Stimulated activated CD4-positive, alpha-beta T cell treated with anti-CD3 and anti-CD28 coated beads, Interleukin-4, amount 100 ng/mL, for 48 hours (primary cell): Measurements from ENCODE around the gene LARGE2.

Experiments
- DNase-seq, 2 donors: peaks; one replicate each; pipeline ENCODE4 v3.0.0-alpha.2; 2020; ENCODE audit warnings: low read depth in 2 of 2

Gene LARGE2

DNA sequence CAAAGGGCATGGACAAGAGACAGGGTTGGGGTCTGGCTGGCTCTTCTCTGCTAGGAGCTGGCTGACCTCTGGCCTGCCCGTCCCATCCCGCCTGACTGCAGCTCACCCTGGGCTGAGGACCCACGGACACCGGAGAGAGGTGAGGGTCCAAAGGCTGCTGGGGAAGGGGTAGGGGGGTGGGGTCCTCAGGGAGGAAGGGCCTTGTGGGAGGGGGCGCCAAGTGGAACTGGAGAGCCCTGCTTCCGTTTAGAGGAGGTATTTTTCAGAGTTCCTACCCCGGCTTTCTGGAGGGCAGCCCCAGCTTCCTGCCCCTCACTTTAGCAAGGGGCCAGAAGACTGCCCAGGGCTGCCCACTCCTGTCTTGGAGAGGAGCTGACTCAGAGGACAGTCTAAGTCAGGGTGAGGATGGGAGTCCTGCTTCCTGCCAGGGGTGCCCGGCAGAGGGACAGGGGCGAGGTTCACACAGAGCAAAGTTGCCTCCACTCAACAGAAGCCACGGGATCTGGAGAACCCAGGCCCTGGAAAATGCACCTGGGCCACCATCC lies 7.1 kb downstream of the LARGE2 start:
- DNase-seq, result no peak

DNA sequence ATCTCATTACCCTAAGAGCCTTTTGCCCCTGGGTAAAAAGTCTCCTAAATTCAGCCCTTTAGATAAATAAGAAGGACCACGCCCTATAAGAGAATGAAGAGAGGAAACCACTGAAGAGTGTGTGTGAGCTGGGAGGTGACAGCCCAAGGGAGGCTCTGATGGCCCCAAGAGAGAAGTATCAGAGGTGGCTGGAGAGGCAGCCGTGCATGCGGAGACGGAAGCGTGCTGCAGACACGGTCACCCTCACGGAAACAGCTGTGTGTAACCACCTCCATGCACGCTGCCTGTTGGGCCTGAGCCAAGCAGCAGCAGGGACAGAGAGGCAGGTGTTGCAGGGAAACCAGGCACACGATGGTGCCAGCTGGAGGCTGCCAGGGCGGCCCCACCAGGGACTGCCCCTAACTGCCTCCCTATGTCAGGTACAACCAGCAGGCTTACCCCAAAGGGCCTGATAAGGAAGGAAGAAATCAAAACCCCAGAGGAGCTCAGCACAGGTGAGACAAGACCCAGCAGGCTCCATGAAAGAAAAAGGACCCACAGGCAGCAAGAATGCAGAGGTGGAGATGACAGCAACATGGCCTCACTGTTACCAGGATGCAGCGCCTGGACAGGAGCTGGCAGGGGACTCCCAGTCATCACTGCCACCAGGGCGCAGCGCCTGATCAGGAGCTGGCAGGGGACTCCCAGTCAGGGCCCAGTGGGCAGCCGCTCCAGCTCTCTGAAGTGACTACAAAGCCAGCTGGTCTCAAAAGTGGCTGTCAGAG lies 7.8 kb downstream of the LARGE2 start:
- DNase-seq, result no peak

DNA sequence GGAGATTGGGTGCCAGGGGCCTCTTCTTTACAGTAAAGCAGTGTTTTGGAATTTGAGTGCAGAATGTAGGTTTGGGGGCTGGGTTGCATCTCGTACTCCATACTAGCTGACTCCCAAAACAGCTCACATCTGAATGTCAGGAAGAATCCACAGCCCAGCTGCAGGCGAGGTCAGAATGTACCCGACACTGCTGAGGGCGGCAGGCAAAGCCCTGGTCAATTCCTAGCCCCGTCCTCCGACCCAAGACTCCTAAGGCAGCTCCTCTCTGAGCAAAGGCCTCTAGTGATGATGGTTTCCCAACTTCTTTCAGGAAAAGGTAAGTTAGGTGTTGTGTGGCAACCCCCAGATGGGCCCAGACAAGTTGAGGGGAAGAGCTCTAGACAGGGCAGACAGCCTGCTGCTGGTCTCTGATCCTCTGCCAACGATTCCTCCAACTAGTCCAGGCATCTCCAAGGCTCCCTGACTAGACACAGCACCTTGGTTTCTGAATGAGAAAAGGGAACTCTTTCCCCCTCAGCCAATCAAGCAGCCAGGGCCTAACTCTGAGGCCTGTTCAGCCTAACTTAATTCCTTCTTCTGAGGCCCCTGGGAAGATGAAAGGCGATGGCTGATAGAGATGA lies 8.6 kb downstream of the LARGE2 start:
- DNase-seq, result no peak

DNA sequence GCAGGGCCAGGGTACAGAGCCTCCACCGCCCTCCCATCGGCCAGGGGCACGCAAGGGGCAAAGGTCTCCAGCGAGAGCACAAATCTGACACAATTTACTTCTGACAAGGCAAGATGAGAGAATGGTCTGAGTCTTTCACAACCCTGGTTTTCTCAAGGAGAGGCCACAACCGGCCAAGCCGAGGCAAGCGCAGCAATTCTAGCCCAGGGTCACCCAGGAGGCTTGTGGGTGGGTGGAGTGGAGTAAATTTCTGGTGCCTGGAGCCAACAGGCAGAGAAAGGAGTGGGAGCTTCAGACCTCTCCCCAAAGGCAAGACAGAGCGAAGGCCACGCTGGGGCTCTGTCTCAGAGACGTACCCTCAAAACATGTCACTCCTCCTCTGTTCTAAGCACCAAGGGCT lies 9.3 kb downstream of the LARGE2 start:
- no peak for DNase-seq

DNA sequence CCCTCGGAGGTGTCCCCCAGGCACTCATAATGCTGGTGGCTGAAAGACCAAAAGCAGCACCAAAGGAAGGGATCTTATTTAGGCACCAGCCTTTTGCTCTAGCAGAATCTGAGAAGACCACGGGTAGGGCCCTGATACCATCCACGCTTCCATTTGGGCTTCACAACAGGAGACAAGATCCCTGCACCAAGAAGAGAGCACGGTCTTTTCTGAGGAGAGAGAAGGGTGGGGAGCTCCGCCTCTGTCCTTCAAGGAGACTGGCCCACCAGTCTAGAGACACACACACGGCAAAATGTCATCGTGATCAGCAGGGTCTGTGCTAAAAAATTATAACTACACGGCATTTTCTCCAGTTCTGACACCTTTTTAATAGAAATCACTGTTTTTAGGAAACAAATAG lies 9.8 kb downstream of the LARGE2 start:
- DNase-seq, result no peak

DNA sequence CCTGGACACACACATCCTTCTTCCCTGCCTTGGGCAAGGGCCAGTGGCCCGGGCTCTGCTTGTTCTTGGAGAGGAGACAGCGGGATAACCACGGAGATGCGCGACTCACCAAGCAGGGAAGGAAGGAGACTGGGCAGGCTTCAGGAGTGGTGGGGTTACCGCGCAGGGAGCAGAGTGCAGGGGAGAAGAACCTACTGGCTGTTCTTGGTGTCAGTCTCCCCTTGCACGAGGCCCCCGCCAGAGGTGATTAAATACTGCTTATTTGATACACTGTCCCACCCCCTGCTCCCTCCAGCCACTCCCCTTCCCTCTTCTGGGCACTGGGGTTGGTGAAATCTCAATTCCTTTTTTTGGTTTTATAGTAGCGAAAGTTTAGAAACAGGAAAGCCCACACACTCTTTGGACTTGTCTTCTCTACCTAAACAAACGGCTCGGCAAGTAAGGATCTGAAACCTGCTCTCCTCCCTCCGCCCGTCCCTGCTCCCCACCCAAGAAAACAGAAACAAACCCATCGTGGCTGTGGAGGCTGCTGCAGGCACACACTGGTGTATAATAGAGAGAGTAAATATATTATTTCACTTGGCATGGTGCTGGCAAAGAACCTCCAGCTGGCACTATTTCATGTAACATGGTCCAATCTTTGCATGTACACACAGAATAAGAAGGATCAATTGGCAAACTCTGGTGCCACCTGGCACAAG lies 10.8 kb downstream of the LARGE2 start:
- DNase-seq, result no peak

DNA sequence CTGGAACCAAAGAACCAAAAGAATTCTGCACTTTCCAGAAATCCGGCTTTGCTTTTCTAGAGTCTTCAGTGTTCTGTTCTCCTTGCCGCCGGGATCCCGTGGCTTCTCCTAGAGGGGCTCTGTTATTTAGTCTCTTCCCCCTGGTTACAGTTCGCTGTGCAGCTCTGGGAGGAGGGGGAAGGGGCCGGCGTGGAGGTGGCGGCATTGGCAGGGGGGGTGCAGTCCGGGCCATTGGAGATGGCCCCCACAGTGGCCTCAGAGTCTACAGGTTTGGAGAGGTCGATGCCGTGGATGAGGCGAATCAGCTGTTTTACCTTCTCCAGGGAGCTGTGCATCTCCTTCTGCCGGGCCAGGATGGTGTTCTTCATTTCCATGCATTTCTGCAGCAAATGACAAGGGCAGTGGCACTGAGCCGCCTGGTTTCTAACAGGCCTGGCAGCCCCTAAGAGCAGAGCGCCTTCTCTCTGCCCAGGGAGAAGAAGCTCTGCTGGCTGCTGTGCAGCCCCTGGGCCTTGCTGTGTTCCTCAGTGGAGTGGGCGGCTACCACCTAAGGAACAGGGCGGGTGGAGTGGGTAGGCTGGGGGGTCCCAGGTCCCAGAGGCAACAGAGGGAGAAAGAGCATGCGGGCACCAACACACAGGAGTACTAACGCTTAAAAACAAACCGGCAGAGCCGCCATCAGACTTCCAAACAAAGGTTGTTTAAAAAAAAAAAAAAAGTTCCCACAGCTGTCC lies 11.6 kb downstream of the LARGE2 start:
- DNase-seq, result no peak

DNA sequence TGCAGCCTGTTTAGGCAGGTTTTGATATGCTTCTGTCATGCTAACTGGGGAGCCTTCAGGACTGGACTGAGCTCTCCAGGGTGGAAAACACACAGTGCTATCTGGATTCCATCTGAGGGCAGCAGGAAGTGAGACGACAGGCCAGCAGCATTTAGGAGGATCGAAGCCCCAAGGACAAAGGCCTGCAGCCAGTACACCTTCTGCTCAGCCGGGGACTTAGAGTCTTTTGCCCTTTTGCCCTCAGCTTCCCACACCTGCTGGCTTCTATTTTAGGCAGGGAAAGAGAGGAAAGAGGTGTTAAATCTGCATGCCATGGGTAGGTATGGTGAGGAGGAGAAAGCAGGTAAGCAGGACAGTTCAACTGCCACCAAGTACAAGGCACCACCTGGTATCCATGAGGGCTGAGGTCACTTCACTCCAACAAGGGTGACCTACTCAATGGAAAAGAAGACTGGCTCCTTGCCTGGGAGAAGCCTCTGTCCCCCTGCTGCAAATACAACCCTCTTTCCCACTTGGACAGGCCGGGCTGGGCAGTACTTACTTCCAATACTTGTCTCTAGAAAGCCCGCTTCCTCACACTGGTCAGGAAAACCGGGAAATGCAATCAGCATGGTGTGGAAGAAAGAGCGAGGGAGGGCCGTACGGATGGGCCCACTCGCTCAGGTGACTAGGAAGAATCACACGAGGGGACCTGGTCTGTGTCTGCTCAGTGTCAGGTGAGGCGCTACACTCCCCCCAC lies 12.3 kb downstream of the LARGE2 start:
- DNase-seq, result no peak

DNA sequence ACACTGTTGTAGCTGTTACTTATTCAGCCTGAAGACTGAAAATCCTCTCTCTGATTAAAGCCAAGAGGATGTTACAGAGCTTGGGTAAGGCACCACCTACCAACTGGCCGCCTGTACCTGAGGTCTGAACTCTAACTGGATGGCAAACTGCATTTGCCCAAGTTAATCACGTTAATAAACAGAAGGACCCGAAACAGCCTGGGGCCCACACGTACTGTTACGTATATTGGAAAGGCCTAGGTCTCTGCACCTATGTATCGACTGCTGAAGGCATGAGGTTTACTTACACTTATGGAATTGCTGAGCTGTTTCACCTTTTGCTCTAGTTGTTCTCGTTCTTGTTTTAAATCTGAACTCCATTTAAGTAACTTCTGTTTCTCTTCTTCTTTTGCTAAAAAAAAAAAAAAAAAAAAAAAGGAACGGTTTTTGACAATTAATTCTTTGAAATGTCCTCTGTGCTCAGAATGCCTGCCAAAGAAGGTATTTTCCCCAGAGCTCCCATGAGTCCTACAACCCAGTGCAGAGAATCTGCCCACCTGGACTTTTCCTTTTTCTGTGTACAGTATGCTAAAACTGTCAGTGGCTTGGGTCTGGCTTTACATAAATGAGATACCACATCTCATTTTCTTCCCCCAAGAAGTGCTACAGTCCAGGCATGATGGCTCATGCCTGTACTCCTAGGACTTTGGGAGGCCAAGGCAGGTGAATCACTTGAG lies 13.1 kb downstream of the LARGE2 start:
- DNase-seq, result no peak

DNA sequence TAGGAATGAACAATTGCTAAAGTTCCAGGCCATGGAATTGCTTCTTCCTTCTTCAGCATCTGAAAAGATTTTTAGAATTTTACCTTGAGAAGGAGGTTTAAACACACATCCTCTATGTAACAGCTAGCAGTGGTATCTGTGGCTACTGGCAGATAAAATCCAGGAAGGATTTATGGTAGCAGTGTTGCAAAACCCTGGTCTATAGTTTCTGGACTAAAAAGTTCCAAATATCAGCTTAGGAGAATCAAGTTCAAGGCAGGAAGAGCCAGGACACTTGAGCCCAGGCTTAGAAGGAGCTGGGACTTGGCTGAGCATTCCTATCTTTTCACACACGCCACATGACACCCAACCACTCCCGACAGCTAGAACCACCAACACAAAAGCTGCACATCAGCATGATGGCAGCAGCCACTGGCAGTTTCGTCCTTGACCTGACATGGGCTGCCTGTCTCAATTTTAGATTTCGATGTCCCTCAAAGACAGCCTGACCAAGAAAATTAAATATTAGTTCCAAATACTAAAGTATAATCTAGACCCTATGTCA lies 14.1 kb downstream of the LARGE2 start:
- no peak for DNase-seq

DNA sequence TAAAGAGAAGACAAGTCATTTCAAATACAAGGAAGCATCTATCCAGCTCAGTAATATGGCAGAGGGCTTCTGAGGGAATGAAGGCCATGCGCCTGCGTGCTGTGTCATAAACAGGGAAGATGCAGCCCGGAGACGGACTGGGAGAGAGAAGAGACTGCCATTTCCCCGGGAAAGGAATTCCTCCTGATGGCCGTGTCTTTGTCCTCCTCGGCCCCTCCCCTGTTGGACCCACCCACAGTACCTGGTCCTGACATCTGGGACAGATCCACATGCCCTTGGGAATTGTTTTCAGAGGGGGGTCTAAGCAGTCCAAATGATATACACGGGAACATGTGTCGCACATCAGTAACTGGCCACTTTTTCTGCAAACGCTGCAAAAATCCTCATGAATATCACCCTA lies 15.5 kb downstream of the LARGE2 start:
- no peak for DNase-seq

DNA sequence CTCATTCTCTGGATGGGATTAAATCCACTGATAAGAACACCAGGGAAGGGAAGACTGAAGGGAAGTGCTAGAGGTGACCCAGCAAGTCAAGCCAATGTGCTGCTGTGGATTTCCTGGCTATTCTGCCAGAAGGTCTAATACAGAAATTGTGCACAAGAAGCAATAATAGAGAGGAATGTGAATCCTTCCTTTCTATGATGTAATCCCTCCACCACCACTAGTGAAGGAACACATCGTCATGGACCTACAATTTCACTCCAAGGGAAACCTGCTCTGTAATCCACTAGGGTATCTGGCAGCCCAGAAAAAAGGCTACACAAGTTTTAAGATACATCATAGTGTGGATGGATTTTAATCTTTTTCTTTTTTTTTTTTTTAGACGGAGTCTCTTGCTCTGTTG lies 17.4 kb downstream of the LARGE2 start:
- no peak for DNase-seq

DNA sequence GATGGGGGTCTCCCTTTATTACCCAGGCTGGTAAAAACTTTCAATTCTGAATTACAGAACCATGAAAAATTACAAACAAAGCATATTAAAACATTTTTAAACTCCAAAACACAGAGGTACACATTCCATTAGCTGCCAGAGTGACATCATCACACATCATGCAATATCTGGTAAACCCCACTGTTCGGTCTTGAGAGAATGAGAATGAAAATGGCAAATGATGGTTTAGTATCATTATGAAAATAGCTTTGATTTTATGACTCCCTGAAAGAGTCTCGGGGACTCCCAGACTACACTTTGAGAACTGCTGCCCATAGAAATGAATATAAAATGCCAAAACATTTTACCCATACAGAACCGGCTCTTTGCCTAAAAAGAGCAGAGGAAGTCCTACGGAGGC lies 18.8 kb downstream of the LARGE2 start:
- DNase-seq, result no peak

DNA sequence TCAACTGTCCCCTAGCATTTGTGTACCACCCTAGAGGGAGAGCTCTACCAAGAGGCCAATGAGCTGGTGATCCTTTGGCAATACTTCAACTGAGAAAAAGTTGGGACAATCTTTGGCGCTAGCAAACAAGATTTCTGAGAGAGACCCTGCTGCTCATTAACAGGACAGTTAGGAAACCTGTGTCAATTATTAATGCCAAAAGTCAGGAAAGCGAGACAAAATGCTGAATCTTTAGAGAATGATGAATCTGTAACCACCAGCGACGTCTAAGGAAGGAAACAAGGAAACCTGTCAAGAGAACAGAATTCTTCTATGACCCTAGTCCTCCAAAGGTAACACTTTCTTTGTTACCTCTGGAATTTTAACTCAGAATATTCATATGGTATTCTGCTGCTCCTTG lies 19.9 kb downstream of the LARGE2 start:
- DNase-seq, result no peak

DNA sequence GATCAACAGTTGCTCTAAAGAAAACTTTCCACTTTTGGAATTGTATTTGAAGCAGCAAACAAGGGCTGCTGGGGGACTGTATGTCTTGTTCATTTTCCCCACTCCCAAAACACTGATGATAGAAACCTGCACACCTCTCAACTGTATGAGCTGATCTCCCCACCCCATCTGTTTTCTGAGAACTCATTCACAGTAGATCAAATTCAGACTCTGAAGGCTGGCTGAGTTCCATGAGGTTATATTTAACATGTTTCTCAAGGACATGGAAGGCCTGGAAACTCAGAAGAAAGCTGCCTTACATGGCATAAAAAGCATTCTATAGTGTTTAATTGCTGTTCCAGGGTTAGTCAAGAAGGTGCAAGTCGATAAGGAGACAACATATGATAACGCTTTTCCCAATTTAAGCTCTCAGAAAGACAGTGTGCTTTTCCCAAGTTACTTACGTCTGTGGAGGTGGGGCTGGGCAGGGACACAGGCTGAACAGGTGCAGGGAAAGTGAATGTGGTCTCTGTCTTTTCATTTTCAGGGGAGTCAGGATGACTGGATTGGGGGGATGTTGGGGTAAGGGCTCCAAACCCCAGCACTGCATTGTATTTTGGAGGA lies 23.0 kb downstream of the LARGE2 start:
- no peak for DNase-seq

DNA sequence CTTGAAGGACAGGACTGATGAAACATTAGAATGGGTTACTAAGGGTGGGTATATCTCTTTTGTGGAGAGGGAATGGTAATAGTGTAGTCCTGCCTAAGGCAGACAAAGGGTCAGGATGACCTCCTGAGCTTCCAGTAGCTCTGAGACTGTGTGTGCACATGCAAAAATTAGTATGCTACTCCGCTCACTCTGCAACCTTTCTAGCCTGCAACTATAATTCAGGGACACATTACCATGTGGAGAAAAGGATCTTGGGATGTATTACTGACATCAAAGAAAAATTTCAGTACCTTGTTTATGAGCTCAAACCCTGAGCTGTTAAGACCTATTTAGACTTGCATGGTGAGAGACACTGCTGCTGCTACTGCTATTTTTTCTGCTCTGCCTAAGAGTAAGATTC lies 25.4 kb downstream of the LARGE2 start:
- DNase-seq, result no peak

DNA sequence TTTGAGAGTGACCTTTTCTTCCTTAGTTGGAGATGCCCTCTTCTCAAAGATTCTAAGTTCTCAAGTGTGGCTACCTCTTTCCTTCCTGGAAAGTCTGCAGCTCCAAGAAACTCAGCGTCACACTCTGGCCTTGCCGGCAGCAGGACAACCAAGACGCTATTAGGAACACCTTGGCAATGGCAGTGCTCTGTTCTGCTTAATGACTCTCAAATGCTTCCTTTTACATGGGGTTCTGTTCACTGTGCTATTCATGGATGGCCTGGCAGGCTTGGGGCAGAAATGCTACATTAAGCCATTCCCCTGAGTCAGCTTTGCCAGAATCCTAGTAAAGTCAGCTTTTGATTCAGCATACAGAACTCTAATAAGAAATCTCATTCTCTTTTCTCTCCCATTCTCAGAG lies 25.9 kb downstream of the LARGE2 start:
- no peak for DNase-seq

DNA sequence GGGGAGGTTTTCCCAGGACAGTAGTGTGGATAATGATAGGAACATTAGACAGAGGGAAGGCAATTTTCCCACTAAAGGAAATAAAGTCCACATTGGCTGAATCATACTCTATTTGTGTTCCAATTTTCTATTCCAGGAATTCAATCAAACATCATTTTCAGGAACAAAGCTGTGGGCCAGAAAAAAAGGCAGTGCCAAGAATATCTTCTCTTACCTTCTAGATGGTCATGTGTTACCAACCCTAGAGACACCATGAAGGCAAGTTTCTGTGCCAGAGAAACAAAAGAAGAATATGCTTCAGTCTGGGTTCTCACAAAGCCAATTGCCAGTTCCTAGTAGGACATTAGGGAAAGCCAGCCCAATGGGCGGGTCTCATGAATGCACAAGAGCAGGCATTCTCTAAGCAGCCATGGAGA lies 27.5 kb downstream of the LARGE2 start:
- DNase-seq, result no peak

DNA sequence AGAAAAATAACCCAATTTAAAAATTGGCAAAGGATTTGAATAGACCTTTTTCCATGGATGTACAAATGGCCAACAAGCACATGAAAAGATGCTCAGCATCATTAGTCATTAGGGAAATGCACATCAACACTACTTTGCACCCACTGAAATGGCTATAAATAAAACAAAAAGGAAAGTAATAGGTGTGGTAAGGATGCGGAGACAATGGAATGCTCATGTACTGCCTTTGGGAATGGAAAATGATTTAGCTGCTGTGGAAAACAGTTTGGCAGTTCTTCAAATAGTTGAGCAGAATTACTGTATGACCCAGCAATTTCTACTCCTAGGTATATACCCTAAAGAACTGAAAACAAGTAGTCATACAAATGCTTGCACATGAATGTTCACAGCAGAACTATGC lies 37.4 kb downstream of the LARGE2 start:
- DNase-seq, result no peak
